Psoas muscle (tissue), 8 donors: ENCODE results near the gene KLK8. TPM values are rescaled to one million over a fixed set of nuclear protein-coding genes. Genes with fewer than 3 reads are reported as not detected.

Experiments
- ATAC-seq, 4 donors: fragments of 200-7000 bp; cut with Tn5 transposase; one replicate each; pipeline ENCODE4 v1.9.1; 2020; ENCODE audit warnings: moderate library complexity in 3 of 4, mild to moderate bottlenecking in 2 of 4
- DNase-seq, 2 donors: peaks; one replicate each; pipeline ENCODE4 v3.0.0-alpha.2; 2020
- H3K27ac ChIP-seq: fragments of 200-600 bp; one replicate; pipeline ENCODE4 v1.8.0; 2022
- H3K27me3 ChIP-seq, 3 donors: fragments of 200-600 bp in 1 of 3; one replicate each; pipeline versions ENCODE4 v1.6.1 to v1.8.0; 2013 to 2022; ENCODE audit warnings: low read length in 2 of 3, mild to moderate bottlenecking in 2 of 3, moderate library complexity in 1 of 3; ENCODE audit not compliant: insufficient read depth in 3 of 3
- H3K36me3 ChIP-seq, 2 donors: fragments of 200-600 bp in 1 of 2; one replicate each; pipeline versions ENCODE4 v1.6.1 to v1.8.0; 2013 to 2022; ENCODE audit warnings: low read depth in 1 of 2, mild to moderate bottlenecking in 1 of 2, moderate library complexity in 1 of 2; ENCODE audit not compliant: insufficient read depth in 1 of 2
- H3K4me1 ChIP-seq: fragments of 200-600 bp; one replicate; pipeline ENCODE4 v1.8.0; 2022
- H3K4me3 ChIP-seq: fragments of 200-600 bp; one replicate; pipeline ENCODE4 v1.8.0; 2022; ENCODE audit warnings: mild to moderate bottlenecking
- H3K9me3 ChIP-seq: fragments of 200-600 bp; one replicate; pipeline ENCODE4 v1.8.0; 2022
- CTCF ChIP-seq: fragments of 200-600 bp; IDR thresholded peaks from one replicate; pipeline ENCODE4 v1.8.0; 2022; ENCODE audit warnings: antibody characterized with exemption
- WGBS, 3 donors: extraction: QIAGEN DNeasy Blood & Tissue Kit; methylation state at CpG; one replicate each; pipeline versions ENCODE4 v1.1.6 to v1.1.7; 2013; 5-methylcytosine and 5-hydroxymethylcytosine counted together
- intact Hi-C, 2 donors: fragments of 100-400 bp; cut with DNase I; formaldehyde crosslinking; loops; one replicate each; pipeline versions ENCODE4 v1.11.0 to v1.14.2; 2022
- polyA plus RNA-seq, 3 donors: library from polyadenylated mRNA; stranded (reverse); fragments of 200-250 nt; gene quantifications; one replicate each; pipeline ENCODE4 v1.2.3, GENCODE V29; 2013
- total RNA-seq, 4 donors: library from RNA; stranded (reverse); fragmentation: NEBNext Ultra II Directional in 2 of 4; extraction: Animal tissue kit (Norgen Biotek cat#: 25700) in 2 of 4; gene quantifications; one replicate each; pipeline versions ENCODE4 v1.2.1 to v1.2.4, GENCODE V29; 2021 to 2023
- donor health status: healthy with polysubstance abuse.
- donor health status: DM: no; HTN: no; CAD: no; lungs with moderate emphysema.
- donor health status: Bipolar disorder and iron deficiency.
- donor health status: healthy.
- donor health status: DM: yes; HTN: yes; CAD: no.
- donor health status: DM: no; HTN: no; CAD: no.
- donor health status: DM: no; HTN: no; CAD: no.
- donor health status: DM: yes; HTN: yes; CAD: no.

Gene KLK8
- total and polyA plus RNA-seq, 7 donors: 0.09 to 0.76 TPM; not detected in 5

GRCh38 chr19:50981587-50982146 is 19.7 kb downstream of the KLK8 start:
- 48 to 62% (median 57%) methylated on average over 11 of the region's 11 CpGs for WGBS, 3 donors
- H3K27me3 ChIP-seq: peaks cover 0 to 3% (median 2%) of the 10 kb centered on the region in 3 donors
- intact Hi-C loops: no loop called here

GRCh38 chr19:50980208-50980607 is 21.2 kb downstream of the KLK8 start:
- DNase-seq: no peak
- H3K27ac ChIP-seq: no peak overlapping the region
- TF ChIP-seq CTCF: no peak
- no peak overlapping the region for H3K4me3 ChIP-seq
- H3K4me1 ChIP-seq: no peaks in the 10 kb centered on the region
- intact Hi-C loops: no loop called here
- no peaks in the 10 kb centered on the region for H3K36me3 ChIP-seq
- no peak for ATAC-seq
- 36 to 51% (median 50%) methylated on average over 12 to 13 of the region's 13 CpGs for WGBS, 3 donors
- no peaks in the 10 kb centered on the region for H3K9me3 ChIP-seq
- peaks cover 0 to 3% (median 2%) of the 10 kb centered on the region in 3 donors for H3K27me3 ChIP-seq

More at GRCh38 chr19:50981587-50982146, 19.7 kb downstream of the KLK8 start:
- H3K36me3 ChIP-seq: no peaks in the 10 kb centered on the region
- no peak overlapping the region for H3K27ac ChIP-seq
- peaks cover 6% of the 10 kb centered on the region for H3K9me3 ChIP-seq
- no peak for DNase-seq
- TF ChIP-seq CTCF: no peak
- no peaks in the 10 kb centered on the region for H3K4me1 ChIP-seq
- no peak overlapping the region for H3K4me3 ChIP-seq
- ATAC-seq: no peak

GRCh38 chr19:50979758-50980157 is 21.6 kb downstream of the KLK8 start:
- H3K4me3 ChIP-seq: no peak overlapping the region
- peaks cover 0 to 3% (median 2%) of the 10 kb centered on the region in 3 donors for H3K27me3 ChIP-seq
- intact Hi-C loops: no loop called here
- ATAC-seq (no peak), DNase-seq (no peak)
- H3K36me3 ChIP-seq: no peaks in the 10 kb centered on the region
- TF ChIP-seq CTCF: no peak
- WGBS, 3 donors: 20 to 29% (median 27%) methylated on average over 8 of the region's 8 CpGs
- H3K27ac ChIP-seq: no peak overlapping the region
- H3K4me1 ChIP-seq: no peaks in the 10 kb centered on the region
- H3K9me3 ChIP-seq: no peaks in the 10 kb centered on the region

- intact Hi-C loops: no loop called here
- 58 to 61% (median 60%) methylated on average over 5 of the region's 5 CpGs for WGBS, 3 donors
Measured at GRCh38 chr19:50978772-50979390, 22.5 kb downstream of the KLK8 start.

More at GRCh38 chr19:50978772-50979390, 22.5 kb downstream of the KLK8 start:
- H3K4me3 ChIP-seq: no peak overlapping the region
- peaks cover 0 to 3% (median 2%) of the 10 kb centered on the region in 3 donors for H3K27me3 ChIP-seq
- ATAC-seq (no peak), DNase-seq (no peak)
- H3K36me3 ChIP-seq: no peaks in the 10 kb centered on the region
- no peak for TF ChIP-seq CTCF
- no peaks in the 10 kb centered on the region for H3K9me3 ChIP-seq
- H3K4me1 ChIP-seq: no peaks in the 10 kb centered on the region
- no peak overlapping the region for H3K27ac ChIP-seq
